ENCODE measurements around the gene RHD. TPM values are rescaled to one million over a fixed set of nuclear protein-coding genes. Genes with fewer than 3 reads are reported as not detected.
A peak's percentile ranks its signal among the peaks of the same experiment; 100 is the strongest.
"Not testable (repeated sequence)": the region's sequence is repeated elsewhere in the genome, so short reads cannot be mapped to it uniquely, and the experiment has no call there.

The RHD gene
- polyA plus RNA-seq, 3 donors, result 0.53 TPM; not detected in 2

- 92% methylated on average over 2 of the region's 14 CpGs for WGBS (ENCODE audit: insufficient coverage)
- not testable (repeated sequence) for H3K9me3 Mint-ChIP-seq
Measured at GRCh38 chr1:25294889-25295826, 22.8 kb downstream of the RHD start.

GRCh38 chr1:25296501-25296900 is 24.2 kb downstream of the RHD start:
- not testable (repeated sequence) for H3K27ac ChIP-seq (ENCODE audit: low read depth in 1 of 2, low read length in 2 of 2); H3K9ac ChIP-seq (ENCODE audit: insufficient read depth, low read length, poor library complexity, severe bottlenecking); H3K27me3 Mint-ChIP-seq (ENCODE audit: low read depth in 3 of 3); H3K9me3 Mint-ChIP-seq; DNase-seq; H3K4me3 ChIP-seq (replicated peaks in 1 of 3; ENCODE audit: low read depth in 2 of 3, low read length in 3 of 3); H3K27me3 ChIP-seq (ENCODE audit: control insufficient read depth in 2 of 2, insufficient read depth in 2 of 2, low read length in 2 of 2); H3K79me2 ChIP-seq (ENCODE audit: insufficient read depth, low read length); H3K4me3 Mint-ChIP-seq; H3K36me3 Mint-ChIP-seq; H4K20me1 ChIP-seq (ENCODE audit: insufficient read depth, low read length); H3K36me3 ChIP-seq (replicated peaks in 1 of 2; ENCODE audit: control insufficient read depth in 1 of 2, insufficient read depth in 2 of 2, low read length in 2 of 2); H3K4me2 ChIP-seq (replicated peaks; ENCODE audit: extremely low read depth, low read length, poor library complexity, severe bottlenecking); H3K9me3 ChIP-seq (replicated peaks in 1 of 2; ENCODE audit: control insufficient read depth in 1 of 2, insufficient read depth in 1 of 2, low read length in 2 of 2); H3K4me1 ChIP-seq (ENCODE audit: control insufficient read depth in 1 of 2, insufficient read depth in 2 of 2, low read length in 2 of 2); H2AFZ ChIP-seq (ENCODE audit: insufficient read depth, low read depth, low read length, poor library complexity, severe bottlenecking)
- peaks cover 10% of the 10 kb centered on the region for H3K4me1 Mint-ChIP-seq
- WGBS (ENCODE audit: insufficient coverage), result no CpG with 5 or more reads among the region's 8 CpGs
- H3K27ac Mint-ChIP-seq, result peak overlapping the region in 2 of 7 donors; percentile 28 to 30
- intact Hi-C loops (cut with micrococcal nuclease), result loop anchor here in 1 of 2 donors (10.0 kb wide), 1 partner anchor 48 kb away; no protein-coding TSS in a partner anchor

More at GRCh38 chr1:25294889-25295826, 22.8 kb downstream of the RHD start:
- not testable (repeated sequence) for DNase-seq; H3K36me3 ChIP-seq (replicated peaks in 1 of 2; ENCODE audit: control insufficient read depth in 1 of 2, insufficient read depth in 2 of 2, low read length in 2 of 2); H3K9me3 ChIP-seq (replicated peaks in 1 of 2; ENCODE audit: control insufficient read depth in 1 of 2, insufficient read depth in 1 of 2, low read length in 2 of 2); H3K27ac ChIP-seq (ENCODE audit: low read depth in 1 of 2, low read length in 2 of 2); H3K79me2 ChIP-seq (ENCODE audit: insufficient read depth, low read length); H3K4me3 ChIP-seq (replicated peaks in 1 of 3; ENCODE audit: low read depth in 2 of 3, low read length in 3 of 3); H3K9ac ChIP-seq (ENCODE audit: insufficient read depth, low read length, poor library complexity, severe bottlenecking); H2AFZ ChIP-seq (ENCODE audit: insufficient read depth, low read depth, low read length, poor library complexity, severe bottlenecking); H3K27me3 Mint-ChIP-seq (ENCODE audit: low read depth in 3 of 3); H3K36me3 Mint-ChIP-seq; H3K4me2 ChIP-seq (replicated peaks; ENCODE audit: extremely low read depth, low read length, poor library complexity, severe bottlenecking); H3K4me1 ChIP-seq (ENCODE audit: control insufficient read depth in 1 of 2, insufficient read depth in 2 of 2, low read length in 2 of 2); H4K20me1 ChIP-seq (ENCODE audit: insufficient read depth, low read length); H3K27me3 ChIP-seq (ENCODE audit: control insufficient read depth in 2 of 2, insufficient read depth in 2 of 2, low read length in 2 of 2)
- Mint-ChIP-seq H3K4me3 (peak overlapping the region in 1 of 2 donors; percentile 36), H3K27ac (peak overlapping the region in 3 of 7 donors; percentile 27 to 83 (median 66)), H3K4me1 (peaks cover 10% of the 10 kb centered on the region)
- intact Hi-C loops (cut with micrococcal nuclease), result loop anchor here in 1 of 2 donors (10.0 kb wide), 1 partner anchor 50 kb away; no protein-coding TSS in a partner anchor

GRCh38 chr1:25300729-25301128 is 28.4 kb downstream of the RHD start:
- H3K4me3 ChIP-seq (replicated peaks in 1 of 3; ENCODE audit: low read depth in 2 of 3, low read length in 3 of 3); H3K9ac ChIP-seq (ENCODE audit: insufficient read depth, low read length, poor library complexity, severe bottlenecking); H3K4me1 Mint-ChIP-seq; H2AFZ ChIP-seq (ENCODE audit: insufficient read depth, low read depth, low read length, poor library complexity, severe bottlenecking); H3K27ac Mint-ChIP-seq; H3K27me3 Mint-ChIP-seq (ENCODE audit: low read depth in 3 of 3); H3K27me3 ChIP-seq (ENCODE audit: control insufficient read depth in 2 of 2, insufficient read depth in 2 of 2, low read length in 2 of 2); H3K4me1 ChIP-seq (ENCODE audit: control insufficient read depth in 1 of 2, insufficient read depth in 2 of 2, low read length in 2 of 2); H3K27ac ChIP-seq (ENCODE audit: low read depth in 1 of 2, low read length in 2 of 2); H3K4me2 ChIP-seq (replicated peaks; ENCODE audit: extremely low read depth, low read length, poor library complexity, severe bottlenecking); H3K36me3 ChIP-seq (replicated peaks in 1 of 2; ENCODE audit: control insufficient read depth in 1 of 2, insufficient read depth in 2 of 2, low read length in 2 of 2); H3K79me2 ChIP-seq (ENCODE audit: insufficient read depth, low read length); H4K20me1 ChIP-seq (ENCODE audit: insufficient read depth, low read length); intact Hi-C loops (cut with micrococcal nuclease); DNase-seq; H3K9me3 ChIP-seq (replicated peaks in 1 of 2; ENCODE audit: control insufficient read depth in 1 of 2, insufficient read depth in 1 of 2, low read length in 2 of 2); H3K4me3 Mint-ChIP-seq; H3K9me3 Mint-ChIP-seq: not testable (repeated sequence)
- H3K36me3 Mint-ChIP-seq, result peaks cover 16 to 25% of the 10 kb centered on the region in 2 donors
- WGBS (ENCODE audit: insufficient coverage), result 92% methylated on average over 2 of the region's 9 CpGs

- H2AFZ ChIP-seq (ENCODE audit: insufficient read depth, low read depth, low read length, poor library complexity, severe bottlenecking); H3K4me1 ChIP-seq (ENCODE audit: control insufficient read depth in 1 of 2, insufficient read depth in 2 of 2, low read length in 2 of 2); H3K4me1 Mint-ChIP-seq; H3K27ac ChIP-seq (ENCODE audit: low read depth in 1 of 2, low read length in 2 of 2); H3K9me3 Mint-ChIP-seq; H3K4me3 ChIP-seq (replicated peaks in 1 of 3; ENCODE audit: low read depth in 2 of 3, low read length in 3 of 3); H3K79me2 ChIP-seq (ENCODE audit: insufficient read depth, low read length); H3K4me2 ChIP-seq (replicated peaks; ENCODE audit: extremely low read depth, low read length, poor library complexity, severe bottlenecking); H3K27me3 ChIP-seq (ENCODE audit: control insufficient read depth in 2 of 2, insufficient read depth in 2 of 2, low read length in 2 of 2); DNase-seq; H3K27ac Mint-ChIP-seq; H3K4me3 Mint-ChIP-seq; H3K9me3 ChIP-seq (replicated peaks in 1 of 2; ENCODE audit: control insufficient read depth in 1 of 2, insufficient read depth in 1 of 2, low read length in 2 of 2); intact Hi-C loops (cut with micrococcal nuclease); H3K9ac ChIP-seq (ENCODE audit: insufficient read depth, low read length, poor library complexity, severe bottlenecking); H3K27me3 Mint-ChIP-seq (ENCODE audit: low read depth in 3 of 3); H3K36me3 ChIP-seq (replicated peaks in 1 of 2; ENCODE audit: control insufficient read depth in 1 of 2, insufficient read depth in 2 of 2, low read length in 2 of 2); H4K20me1 ChIP-seq (ENCODE audit: insufficient read depth, low read length): not testable (repeated sequence)
- WGBS (ENCODE audit: insufficient coverage), result 100% methylated on average over 1 of the region's 3 CpGs
- peaks cover 27 to 36% of the 10 kb centered on the region in 2 donors for H3K36me3 Mint-ChIP-seq
Measured at GRCh38 chr1:25302330-25302729, 30.0 kb downstream of the RHD start.

Data from CD14-positive monocyte (primary cell).